ENCODE results near the gene CDK13. TPM values are rescaled to one million over a fixed set of nuclear protein-coding genes. Genes with fewer than 3 reads are reported as not detected.
A peak's percentile ranks its signal among the peaks of the same experiment; 100 is the strongest.

CDK13 gene
- total RNA-seq, 1 donor from 2014 or later: 46.5 TPM

GRCh38 chr7:39926111-39926510 is 23.9 kb upstream of the CDK13 start:
- Mint-ChIP-seq H3K4me1 (ENCODE audit: low read depth) (no peaks in the 10 kb centered on the region), H3K4me3 (no peak overlapping the region), H3K9me3 (no peaks in the 10 kb centered on the region), H3K27ac (no peak overlapping the region), H3K36me3 (ENCODE audit: low read depth) (no peaks in the 10 kb centered on the region), H3K27me3 (ENCODE audit: insufficient read depth) (peaks cover 13% of the 10 kb centered on the region)
- intact Hi-C loops (cut with micrococcal nuclease): no loop called here
- DNase-seq (ENCODE audit: low spot score): no peak

GRCh38 chr7:39927018-39927417 is 23.0 kb upstream of the CDK13 start:
- Mint-ChIP-seq H3K27me3 (ENCODE audit: insufficient read depth) (peaks cover 11% of the 10 kb centered on the region), H3K27ac (no peak overlapping the region), H3K4me1 (ENCODE audit: low read depth) (no peaks in the 10 kb centered on the region), H3K36me3 (ENCODE audit: low read depth) (no peaks in the 10 kb centered on the region), H3K9me3 (no peaks in the 10 kb centered on the region), H3K4me3 (no peak overlapping the region)
- no peak for DNase-seq (ENCODE audit: low spot score)
- intact Hi-C loops (cut with micrococcal nuclease): no loop called here

GRCh38 chr7:39934132-39934531 is 15.9 kb upstream of the CDK13 start:
- intact Hi-C loops (cut with micrococcal nuclease): no loop called here
- Mint-ChIP-seq H3K9me3 (no peaks in the 10 kb centered on the region), H3K27ac (no peak overlapping the region)

GRCh38 chr7:39936761-39937160 is 13.3 kb upstream of the CDK13 start:
- no peak for DNase-seq (ENCODE audit: low spot score)
- no peaks in the 10 kb centered on the region for H3K4me1 Mint-ChIP-seq (ENCODE audit: low read depth)
- no peaks in the 10 kb centered on the region for H3K36me3 Mint-ChIP-seq (ENCODE audit: low read depth)
- H3K9me3 Mint-ChIP-seq: no peaks in the 10 kb centered on the region
- H3K27me3 Mint-ChIP-seq (ENCODE audit: insufficient read depth): peaks cover 4% of the 10 kb centered on the region
- H3K4me3 Mint-ChIP-seq: no peak overlapping the region
- no peak overlapping the region for H3K27ac Mint-ChIP-seq
- intact Hi-C loops (cut with micrococcal nuclease): no loop called here

More at GRCh38 chr7:39934132-39934531, 15.9 kb upstream of the CDK13 start:
- peaks cover 2% of the 10 kb centered on the region for H3K27me3 Mint-ChIP-seq (ENCODE audit: insufficient read depth)
- H3K36me3 Mint-ChIP-seq (ENCODE audit: low read depth): no peaks in the 10 kb centered on the region
- DNase-seq (ENCODE audit: low spot score): no peak
- H3K4me1 Mint-ChIP-seq (ENCODE audit: low read depth): no peaks in the 10 kb centered on the region
- H3K4me3 Mint-ChIP-seq: no peak overlapping the region

- intact Hi-C loops (cut with micrococcal nuclease): no loop called here
- Mint-ChIP-seq H3K4me1 (ENCODE audit: low read depth) (no peaks in the 10 kb centered on the region), H3K27me3 (ENCODE audit: insufficient read depth) (peaks cover 6% of the 10 kb centered on the region)
Observed at GRCh38 chr7:39937366-39938153, 12.5 kb upstream of the CDK13 start.

GRCh38 chr7:39942883-39943282 is 7.2 kb upstream of the CDK13 start:
- Mint-ChIP-seq H3K9me3 (no peaks in the 10 kb centered on the region), H3K4me3 (no peak overlapping the region), H3K27ac (no peak overlapping the region), H3K4me1 (ENCODE audit: low read depth) (peaks cover 6% of the 10 kb centered on the region), H3K36me3 (ENCODE audit: low read depth) (no peaks in the 10 kb centered on the region), H3K27me3 (ENCODE audit: insufficient read depth) (peaks cover 6% of the 10 kb centered on the region)
- intact Hi-C loops (cut with micrococcal nuclease): no loop called here
- no peak for DNase-seq (ENCODE audit: low spot score)

More at GRCh38 chr7:39937366-39938153, 12.5 kb upstream of the CDK13 start:
- Mint-ChIP-seq H3K9me3 (no peaks in the 10 kb centered on the region), H3K27ac (no peak overlapping the region), H3K4me3 (no peak overlapping the region), H3K36me3 (ENCODE audit: low read depth) (no peaks in the 10 kb centered on the region)
- DNase-seq (ENCODE audit: low spot score): no peak

- no peak for DNase-seq (ENCODE audit: low spot score)
- no peak overlapping the region for H3K4me3 Mint-ChIP-seq
- peaks cover 8% of the 10 kb centered on the region for H3K27me3 Mint-ChIP-seq (ENCODE audit: insufficient read depth)
- H3K9me3 Mint-ChIP-seq: no peaks in the 10 kb centered on the region
- peaks cover under 1% of the 10 kb centered on the region for H3K36me3 Mint-ChIP-seq (ENCODE audit: low read depth)
- peaks cover 24% of the 10 kb centered on the region for H3K4me1 Mint-ChIP-seq (ENCODE audit: low read depth)
- intact Hi-C loops (cut with micrococcal nuclease): loop anchor here (5.0 kb wide), 1 partner anchor 49 kb away; no protein-coding TSS in a partner anchor
- no peak overlapping the region for H3K27ac Mint-ChIP-seq
Observed at GRCh38 chr7:39946693-39947092, 3.4 kb upstream of the CDK13 start.

GRCh38 chr7:39948375-39948955 is 1.6 kb upstream of the CDK13 start:
- DNase-seq (ENCODE audit: low spot score): no peak
- peaks cover 6% of the 10 kb centered on the region for H3K27me3 Mint-ChIP-seq (ENCODE audit: insufficient read depth)
- peaks cover 40% of the 10 kb centered on the region for H3K4me1 Mint-ChIP-seq (ENCODE audit: low read depth)
- H3K4me3 Mint-ChIP-seq: peak overlapping the region; percentile 95
- H3K36me3 Mint-ChIP-seq (ENCODE audit: low read depth): peaks cover 13% of the 10 kb centered on the region
- intact Hi-C loops (cut with micrococcal nuclease): loop anchor here (2.0 to 5.0 kb wide), 2 partner anchors 51 to 360 kb away; no protein-coding TSS in a partner anchor
- no peaks in the 10 kb centered on the region for H3K9me3 Mint-ChIP-seq
- peak overlapping the region; percentile 99 for H3K27ac Mint-ChIP-seq

GRCh38 chr7:39948956-39949928 is 814 bp upstream of the CDK13 start:
- Mint-ChIP-seq H3K27ac (peak overlapping the region; percentile 99), H3K27me3 (ENCODE audit: insufficient read depth) (peaks cover 6% of the 10 kb centered on the region), H3K9me3 (no peaks in the 10 kb centered on the region), H3K36me3 (ENCODE audit: low read depth) (peaks cover 13% of the 10 kb centered on the region), H3K4me3 (peak overlapping the region; percentile 95), H3K4me1 (ENCODE audit: low read depth) (peaks cover 48% of the 10 kb centered on the region)
- peak; percentile 98 for DNase-seq (ENCODE audit: low spot score)
- intact Hi-C loops (cut with micrococcal nuclease): loop anchor here (1.0 to 5.0 kb wide), 6 partner anchors 52 to 383 kb away; partner anchors contain the start of genes MPLKIP, RALA and YAE1

- DNase-seq (ENCODE audit: low spot score): peak; percentile 42
- peaks cover 4% of the 10 kb centered on the region for H3K27me3 Mint-ChIP-seq (ENCODE audit: insufficient read depth)
- H3K27ac Mint-ChIP-seq: peak overlapping the region; percentile 88
Observed at GRCh38 chr7:39950473-39951225, 593 bp downstream of the CDK13 start.

GRCh38 chr7:39951226-39952194 is 1.5 kb downstream of the CDK13 start:
- Mint-ChIP-seq H3K4me3 (peak overlapping the region; percentile 94), H3K4me1 (ENCODE audit: low read depth) (peaks cover 62% of the 10 kb centered on the region), H3K9me3 (no peaks in the 10 kb centered on the region), H3K36me3 (ENCODE audit: low read depth) (peaks cover 19% of the 10 kb centered on the region), H3K27ac (peak overlapping the region; percentile 93), H3K27me3 (ENCODE audit: insufficient read depth) (peaks cover 4% of the 10 kb centered on the region)
- intact Hi-C loops (cut with micrococcal nuclease): loop anchor here (1.0 to 10.0 kb wide), 4 partner anchors 27 to 1507 kb away; no protein-coding TSS in a partner anchor
- DNase-seq (ENCODE audit: low spot score): peak; percentile 47

More at GRCh38 chr7:39950473-39951225, 593 bp downstream of the CDK13 start:
- intact Hi-C loops (cut with micrococcal nuclease): loop anchor here (1.0 to 10.0 kb wide), 2 partner anchors 102 to 1506 kb away; no protein-coding TSS in a partner anchor
- H3K36me3 Mint-ChIP-seq (ENCODE audit: low read depth): peaks cover 16% of the 10 kb centered on the region
- H3K9me3 Mint-ChIP-seq: no peaks in the 10 kb centered on the region
- H3K4me1 Mint-ChIP-seq (ENCODE audit: low read depth): peaks cover 62% of the 10 kb centered on the region
- peak overlapping the region; percentile 95 for H3K4me3 Mint-ChIP-seq

All from activated T-helper 1 cell treated with anti-CD3 and anti-CD28 coated beads, Interleukin-12 subunit alpha, Interleukin-12 subunit beta, Interleukin-2, Interleukin-4 antibody, amounts not matched to agents 30 ng/mL and 10 ng/mL and 1 ng/mL, durations not matched to agents 14 hours and 24 hours and 36 hours (primary cell).